Measurements from ENCODE around the gene GPR61.

GPR61 gene

GRCh38 chr1:109539676-109540075, at the start of gene GPR61:
Gene GPR61 (plus strand): TSS chr1:109539872. CDS start chr1:109543023, 3,151 bp downstream.
- FAIRE-seq: no peak

- FAIRE-seq: no peak
Observed at GRCh38 chr1:109490029-109490933, 49.4 kb upstream of the GPR61 start.

GRCh38 chr1:109490934-109491302, 48.8 kb upstream of the GPR61 start:
- FAIRE-seq: no peak

- no peak for FAIRE-seq
Observed at GRCh38 chr1:109491372-109491771, 48.3 kb upstream of the GPR61 start.

- FAIRE-seq: no peak
Observed at GRCh38 chr1:109492779-109493178, 46.9 kb upstream of the GPR61 start.

- no peak for FAIRE-seq
Observed at GRCh38 chr1:109493227-109493626, 46.4 kb upstream of the GPR61 start.

GRCh38 chr1:109493805-109494539, 45.7 kb upstream of the GPR61 start, which contains the start of gene CYB561D1:
Gene CYB561D1 (plus strand): TSS chr1:109494094. CDS start chr1:109494140, 46 bp downstream.
- no peak for FAIRE-seq

- no peak for FAIRE-seq
Observed at GRCh38 chr1:109495738-109496137, 43.9 kb upstream of the GPR61 start.

GRCh38 chr1:109497449-109498160, 42.1 kb upstream of the GPR61 start:
- FAIRE-seq: no peak

- FAIRE-seq: no peak
Observed at GRCh38 chr1:109498161-109498801, 41.4 kb upstream of the GPR61 start.

- no peak for FAIRE-seq
Observed at GRCh38 chr1:109499081-109499480, 40.6 kb upstream of the GPR61 start.

- FAIRE-seq: no peak
Observed at GRCh38 chr1:109499661-109500536, 39.8 kb upstream of the GPR61 start.

GRCh38 chr1:109500941-109501381, 38.7 kb upstream of the GPR61 start:
- no peak for FAIRE-seq

- FAIRE-seq: no peak
Observed at GRCh38 chr1:109501644-109502363, 37.9 kb upstream of the GPR61 start.

- FAIRE-seq: no peak
Observed at GRCh38 chr1:109502364-109502851, 37.3 kb upstream of the GPR61 start.

- no peak for FAIRE-seq
Observed at GRCh38 chr1:109503935-109504334, 35.7 kb upstream of the GPR61 start.

- no peak for FAIRE-seq
Observed at GRCh38 chr1:109504974-109505373, 34.7 kb upstream of the GPR61 start.

GRCh38 chr1:109508001-109508872, 31.4 kb upstream of the GPR61 start:
- no peak for FAIRE-seq

GRCh38 chr1:109508873-109509175, 30.8 kb upstream of the GPR61 start:
- no peak for FAIRE-seq
